ENCODE results near the gene SLC24A3.
A peak's percentile ranks its signal among the peaks of the same experiment; 100 is the strongest.

SLC24A3 gene

DNA sequence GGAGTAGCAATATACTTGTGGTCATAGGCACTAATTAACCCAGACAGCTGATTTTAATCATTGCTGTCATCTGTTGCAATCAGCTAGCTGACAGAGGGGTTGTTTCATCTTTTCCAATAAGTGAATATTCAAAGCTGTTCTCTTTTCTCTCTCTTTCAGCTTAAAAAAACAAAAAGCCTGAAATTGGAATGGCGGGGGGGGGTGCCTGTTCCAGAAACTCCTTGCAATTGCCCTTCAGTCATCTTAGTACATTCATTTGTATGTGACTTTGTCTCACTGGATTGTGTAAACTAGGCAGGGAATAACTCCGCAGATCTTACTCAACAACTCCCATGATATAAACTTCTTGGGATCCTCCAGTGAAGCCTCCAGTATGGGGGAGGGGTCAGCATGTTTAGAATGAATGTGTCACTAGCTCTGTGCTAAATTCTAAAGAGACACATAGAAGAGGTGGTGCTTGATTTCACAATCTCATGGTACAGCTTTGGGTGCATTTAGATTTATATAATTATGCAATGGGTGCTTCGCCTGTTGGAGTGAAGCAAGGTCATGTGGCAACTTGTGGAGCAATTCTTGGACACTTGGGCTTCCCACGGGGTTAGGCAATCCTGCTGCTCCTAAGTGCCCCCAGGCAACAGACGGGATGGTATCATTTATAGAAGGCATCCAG lies 40.1 kb downstream of the SLC24A3 start:
- peak; percentile 84 for DNase-seq (ENCODE audit: low read depth)
- TF ChIP-seq, protein P1, sequence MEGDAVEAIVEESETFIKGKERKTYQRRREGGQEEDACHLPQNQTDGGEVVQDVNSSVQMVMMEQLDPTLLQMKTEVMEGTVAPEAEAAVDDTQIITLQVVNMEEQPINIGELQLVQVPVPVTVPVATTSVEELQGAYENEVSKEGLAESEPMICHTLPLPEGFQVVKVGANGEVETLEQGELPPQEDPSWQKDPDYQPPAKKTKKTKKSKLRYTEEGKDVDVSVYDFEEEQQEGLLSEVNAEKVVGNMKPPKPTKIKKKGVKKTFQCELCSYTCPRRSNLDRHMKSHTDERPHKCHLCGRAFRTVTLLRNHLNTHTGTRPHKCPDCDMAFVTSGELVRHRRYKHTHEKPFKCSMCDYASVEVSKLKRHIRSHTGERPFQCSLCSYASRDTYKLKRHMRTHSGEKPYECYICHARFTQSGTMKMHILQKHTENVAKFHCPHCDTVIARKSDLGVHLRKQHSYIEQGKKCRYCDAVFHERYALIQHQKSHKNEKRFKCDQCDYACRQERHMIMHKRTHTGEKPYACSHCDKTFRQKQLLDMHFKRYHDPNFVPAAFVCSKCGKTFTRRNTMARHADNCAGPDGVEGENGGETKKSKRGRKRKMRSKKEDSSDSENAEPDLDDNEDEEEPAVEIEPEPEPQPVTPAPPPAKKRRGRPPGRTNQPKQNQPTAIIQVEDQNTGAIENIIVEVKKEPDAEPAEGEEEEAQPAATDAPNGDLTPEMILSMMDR (conservative IDR thresholded peaks at IDR 0.05; ENCODE audit: low read length), result no peak

DNA sequence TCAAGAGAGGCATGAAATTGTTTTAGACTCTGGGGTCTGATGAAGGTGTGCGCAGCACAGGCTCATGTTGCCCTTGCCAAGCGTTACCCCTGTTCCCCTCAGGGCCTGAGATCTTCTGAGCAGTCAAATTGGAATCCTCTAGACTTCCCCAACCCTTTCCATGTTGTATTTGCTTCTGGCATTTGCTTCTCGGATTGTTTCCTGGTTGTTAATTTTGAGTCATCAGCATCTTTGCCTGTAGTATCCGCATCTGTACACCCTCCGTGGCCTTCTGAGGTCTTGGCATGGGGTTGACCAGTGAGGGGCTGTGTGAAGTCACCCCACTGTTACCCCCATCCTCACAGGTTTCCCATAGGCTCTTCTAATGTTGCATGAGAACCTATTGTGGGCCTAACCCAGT lies 40.9 kb downstream of the SLC24A3 start:
- no peak overlapping the region for H3K4me3 ChIP-seq (ENCODE audit: low read length)
- TF ChIP-seq, protein P1 (conservative IDR thresholded peaks at IDR 0.05; ENCODE audit: low read length), result no peak
- DNase-seq (ENCODE audit: low read depth), result no peak

More for the DNA sequence above, 40.1 kb downstream of the SLC24A3 start:
- no peak overlapping the region for H3K4me3 ChIP-seq (ENCODE audit: low read length)

- no peak overlapping the region for H3K4me3 ChIP-seq (ENCODE audit: low read length)
- TF ChIP-seq, protein P1 (conservative IDR thresholded peaks at IDR 0.05; ENCODE audit: low read length), result no peak
- DNase-seq (ENCODE audit: low read depth), result peak; percentile 78
These were observed 41.7 kb downstream of the SLC24A3 start for GRCh38 chr20:19253916-19254820.

DNA sequence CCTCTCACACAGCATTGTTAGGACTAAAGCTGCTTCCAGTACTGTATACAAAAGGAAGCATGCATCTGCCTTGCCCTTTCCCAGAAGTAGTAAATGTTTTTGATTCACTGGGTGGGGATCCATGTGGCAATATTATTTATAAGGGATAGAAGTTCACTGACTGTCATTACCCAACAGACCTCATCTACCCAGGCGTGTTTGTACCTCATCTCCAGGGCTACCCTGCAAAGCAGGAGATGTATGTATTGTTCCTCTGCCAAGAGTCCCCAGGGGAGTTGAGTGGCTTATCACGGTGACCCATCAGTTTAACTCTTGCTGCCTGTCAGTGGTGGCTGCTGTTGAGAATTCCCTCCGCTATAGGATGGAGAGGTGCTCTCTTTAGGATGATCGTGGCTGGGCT lies 42.5 kb downstream of the SLC24A3 start:
- peak; percentile 36 for DNase-seq (ENCODE audit: low read depth)
- TF ChIP-seq, protein P1 (conservative IDR thresholded peaks at IDR 0.05; ENCODE audit: low read length), result no peak
- H3K4me3 ChIP-seq (ENCODE audit: low read length), result no peak overlapping the region

- DNase-seq (ENCODE audit: low read depth), result peak; percentile 48
These were observed 43.6 kb downstream of the SLC24A3 start for GRCh38 chr20:19256085-19256484.

GRCh38 chr20:19256906-19257595 lies 44.6 kb downstream of the SLC24A3 start:
- TF ChIP-seq, protein P1 (conservative IDR thresholded peaks at IDR 0.05; ENCODE audit: low read length), result no peak
- no peak for DNase-seq (ENCODE audit: low read depth)

More at GRCh38 chr20:19256085-19256484, 43.6 kb downstream of the SLC24A3 start:
- no peak overlapping the region for H3K4me3 ChIP-seq (ENCODE audit: low read length)
- TF ChIP-seq, protein P1 (conservative IDR thresholded peaks at IDR 0.05; ENCODE audit: low read length), result no peak

More at GRCh38 chr20:19256906-19257595, 44.6 kb downstream of the SLC24A3 start:
- no peak overlapping the region for H3K4me3 ChIP-seq (ENCODE audit: low read length)

Data from AG10803 (cell line).